ENCODE measurements around the gene MED12L.
A peak's percentile ranks its signal among the peaks of the same experiment; 100 is the strongest.
"Not testable (repeated sequence)": the region's sequence is repeated elsewhere in the genome, so short reads cannot be mapped to it uniquely, and the experiment has no call there.

MED12L gene

GRCh38 chr3:151242006-151242405, 156.5 kb downstream of the MED12L start:
- DNase-seq (ENCODE audit: low spot score), result not testable (repeated sequence)

- no peak for DNase-seq (ENCODE audit: low spot score)
Observed at GRCh38 chr3:151248772-151249337, 163.4 kb downstream of the MED12L start.

GRCh38 chr3:151256749-151257148, 171.3 kb downstream of the MED12L start:
- DNase-seq (ENCODE audit: low spot score), result no peak

- DNase-seq (ENCODE audit: low spot score), result no peak
Observed at GRCh38 chr3:151259664-151260063, 174.2 kb downstream of the MED12L start.

- no peak for DNase-seq (ENCODE audit: low spot score)
Observed at GRCh38 chr3:151262871-151263525, 177.5 kb downstream of the MED12L start.

- DNase-seq (ENCODE audit: low spot score), result no peak
Observed at GRCh38 chr3:151264605-151265004, 179.1 kb downstream of the MED12L start.

- DNase-seq (ENCODE audit: low spot score), result no peak
Observed at GRCh38 chr3:151265166-151265565, 179.7 kb downstream of the MED12L start.

GRCh38 chr3:151265866-151266265, 180.4 kb downstream of the MED12L start:
- DNase-seq (ENCODE audit: low spot score), result no peak

GRCh38 chr3:151267066-151267465, 181.6 kb downstream of the MED12L start:
- DNase-seq (ENCODE audit: low spot score), result no peak

GRCh38 chr3:151268267-151269235, 183.1 kb downstream of the MED12L start:
- no peak for DNase-seq (ENCODE audit: low spot score)

GRCh38 chr3:151269631-151270030, 184.2 kb downstream of the MED12L start:
- DNase-seq (ENCODE audit: low spot score), result no peak

- no peak for DNase-seq (ENCODE audit: low spot score)
Observed at GRCh38 chr3:151275091-151275490, 189.6 kb downstream of the MED12L start.

GRCh38 chr3:151276038-151276686, 190.7 kb downstream of the MED12L start:
- no peak for DNase-seq (ENCODE audit: low spot score)

- DNase-seq (ENCODE audit: low spot score), result no peak
Observed at GRCh38 chr3:151276687-151277042, 191.2 kb downstream of the MED12L start.

GRCh38 chr3:151278230-151278629, 192.8 kb downstream of the MED12L start, which contains the start of gene P2RY14:
Gene P2RY14 (minus strand): TSS chr3:151278542. CDS start chr3:151214316, 64,226 bp downstream.
- DNase-seq (ENCODE audit: low spot score), result no peak

GRCh38 chr3:151281671-151282324, 196.3 kb downstream of the MED12L start:
- DNase-seq (ENCODE audit: low spot score), result no peak

GRCh38 chr3:151282921-151283320, 197.5 kb downstream of the MED12L start:
- peak; percentile 46 for DNase-seq (ENCODE audit: low spot score)

GRCh38 chr3:151283387-151283786, 197.9 kb downstream of the MED12L start:
- DNase-seq (ENCODE audit: low spot score), result no peak

- DNase-seq (ENCODE audit: low spot score), result no peak
Observed at GRCh38 chr3:151283907-151284461, 198.5 kb downstream of the MED12L start.

- no peak for DNase-seq (ENCODE audit: low spot score)
Observed at GRCh38 chr3:151285940-151286339, 200.5 kb downstream of the MED12L start.

- no peak for DNase-seq (ENCODE audit: low spot score)
Observed at GRCh38 chr3:151289445-151289844, 204.0 kb downstream of the MED12L start.

All from hematopoietic multipotent progenitor cell treated with erythropoietin and hydrocortisone succinate and interleukin-3 and kit ligand, for 17 days (in vitro differentiated cells).